ENCODE data around the gene NCOA1. TPM values are rescaled to one million over a fixed set of nuclear protein-coding genes. Genes with fewer than 3 reads are reported as not detected.

The NCOA1 gene
- total RNA-seq, 3 donors from 2014 or later: 23.9 to 36.9 (median 34.5) TPM

- no peak for ATAC-seq
- Mint-ChIP-seq H3K9me3 (no peaks in the 10 kb centered on the region), H3K4me1 (ENCODE audit: low read depth) (no peaks in the 10 kb centered on the region), H3K4me3 (no peak overlapping the region), H3K27me3 (ENCODE audit: low read depth) (no peaks in the 10 kb centered on the region), H3K36me3 (ENCODE audit: insufficient read depth) (peaks cover 27% of the 10 kb centered on the region)
- no peak for DNase-seq
These were observed 323.5 kb downstream of the NCOA1 start for GRCh38 chr2:24814516-24814915.

- Mint-ChIP-seq H3K4me1 (ENCODE audit: low read depth) (no peaks in the 10 kb centered on the region), H3K9me3 (no peaks in the 10 kb centered on the region), H3K27me3 (ENCODE audit: low read depth) (no peaks in the 10 kb centered on the region), H3K4me3 (no peak overlapping the region), H3K36me3 (ENCODE audit: insufficient read depth) (peaks cover 29% of the 10 kb centered on the region)
- no peak for DNase-seq
- no peak for ATAC-seq
These were observed 324.1 kb downstream of the NCOA1 start for GRCh38 chr2:24815171-24815570.

DNA sequence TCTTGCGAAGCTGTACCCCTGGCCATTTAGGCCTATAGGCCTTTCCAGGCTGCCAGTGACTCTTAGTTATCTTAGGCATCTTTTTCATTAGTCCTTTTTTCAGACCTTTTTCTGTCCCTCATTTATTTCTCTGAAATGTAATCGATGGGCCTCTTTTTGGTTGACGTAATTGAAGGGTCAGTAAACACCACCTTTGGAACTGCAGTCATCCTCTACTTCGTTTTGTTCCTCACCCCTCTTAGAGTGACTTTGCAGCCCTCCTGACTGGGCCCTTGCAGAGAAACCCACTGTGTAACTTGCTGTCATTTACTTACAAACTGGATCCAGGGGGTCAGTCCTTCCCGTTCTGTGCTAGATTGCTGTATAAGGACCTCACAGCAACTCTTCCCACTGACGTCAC is 325.4 kb downstream of the NCOA1 start:
- no peaks in the 10 kb centered on the region for H3K9me3 Mint-ChIP-seq
- H3K27me3 Mint-ChIP-seq (ENCODE audit: low read depth): no peaks in the 10 kb centered on the region
- no peak for DNase-seq
- H3K4me3 Mint-ChIP-seq: no peak overlapping the region
- ATAC-seq: no peak
- H3K36me3 Mint-ChIP-seq (ENCODE audit: insufficient read depth): peaks cover 35% of the 10 kb centered on the region
- H3K4me1 Mint-ChIP-seq (ENCODE audit: low read depth): no peaks in the 10 kb centered on the region

DNA sequence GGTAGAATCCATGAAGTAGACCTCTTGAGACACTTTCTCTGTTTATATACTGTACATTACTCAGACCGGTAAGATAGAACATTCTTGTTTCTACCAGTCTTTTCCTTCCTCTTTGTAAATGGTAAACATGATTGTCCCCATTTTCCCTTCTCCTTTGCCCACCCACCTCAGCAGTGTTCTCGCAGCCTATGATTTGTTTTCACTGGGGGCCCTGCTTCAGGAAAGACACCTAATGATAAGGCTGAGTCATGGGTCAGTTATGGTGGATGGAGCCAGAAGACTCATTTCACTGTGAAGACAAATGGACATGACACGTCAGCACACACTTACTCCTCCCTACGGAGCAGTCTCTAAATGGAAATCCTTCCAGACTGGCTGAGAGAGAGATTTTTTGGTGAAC is 325.8 kb downstream of the NCOA1 start:
- DNase-seq (no peak), ATAC-seq (no peak)
- H3K4me1 Mint-ChIP-seq (ENCODE audit: low read depth): no peaks in the 10 kb centered on the region
- H3K36me3 Mint-ChIP-seq (ENCODE audit: insufficient read depth): peaks cover 33% of the 10 kb centered on the region
- H3K4me3 Mint-ChIP-seq: no peak overlapping the region
- H3K9me3 Mint-ChIP-seq: no peaks in the 10 kb centered on the region
- H3K27me3 Mint-ChIP-seq (ENCODE audit: low read depth): no peaks in the 10 kb centered on the region

- no peaks in the 10 kb centered on the region for H3K27me3 Mint-ChIP-seq (ENCODE audit: low read depth)
- H3K4me1 Mint-ChIP-seq (ENCODE audit: low read depth): no peaks in the 10 kb centered on the region
These were observed 327.7 kb downstream of the NCOA1 start for GRCh38 chr2:24818721-24819167.

DNA sequence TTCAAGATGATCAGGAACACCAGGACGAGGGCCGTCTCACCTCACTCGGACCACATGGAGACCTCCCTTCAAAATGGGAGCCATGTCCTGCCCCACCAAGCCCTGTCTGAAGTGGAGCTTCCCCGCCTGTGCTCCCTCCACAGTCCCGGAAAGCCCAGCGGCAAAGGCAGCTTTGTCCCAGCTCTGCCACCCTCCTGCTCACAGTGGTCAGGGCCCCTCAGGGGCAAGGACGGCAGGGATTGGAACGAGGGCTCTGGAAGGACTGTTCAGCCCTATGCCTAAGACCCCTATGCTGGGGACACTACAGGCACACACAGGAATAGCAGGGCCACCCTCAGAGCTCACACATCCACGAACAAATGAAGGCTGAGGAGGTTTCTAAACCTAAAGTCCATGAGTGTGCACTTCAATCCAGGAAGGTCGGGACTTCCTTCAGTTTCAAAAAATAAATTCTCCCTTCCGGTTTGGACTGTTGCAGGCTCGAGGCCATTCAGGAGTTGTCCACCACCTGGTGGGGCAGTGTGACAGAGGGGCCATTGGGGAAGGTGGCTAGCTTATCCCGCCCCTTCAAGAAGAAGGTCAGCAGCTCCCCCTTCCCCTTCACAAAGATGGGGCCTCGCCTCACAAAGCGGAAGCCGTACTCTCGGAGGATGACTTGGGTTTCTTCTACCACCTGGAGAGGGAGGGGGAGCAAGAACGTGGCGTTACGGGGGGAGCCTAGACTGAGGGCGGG is 328.6 kb downstream of the NCOA1 start:
- H3K4me1 Mint-ChIP-seq (ENCODE audit: low read depth): no peaks in the 10 kb centered on the region
- H3K4me3 Mint-ChIP-seq: no peak overlapping the region
- no peaks in the 10 kb centered on the region for H3K27me3 Mint-ChIP-seq (ENCODE audit: low read depth)
- ATAC-seq (peak in 1 of 2 donors; percentile 13), DNase-seq (no peak)
- no peaks in the 10 kb centered on the region for H3K9me3 Mint-ChIP-seq
- peaks cover 34% of the 10 kb centered on the region for H3K36me3 Mint-ChIP-seq (ENCODE audit: insufficient read depth)

More at GRCh38 chr2:24818721-24819167, 327.7 kb downstream of the NCOA1 start:
- no peak for DNase-seq
- H3K36me3 Mint-ChIP-seq (ENCODE audit: insufficient read depth): peaks cover 34% of the 10 kb centered on the region
- no peaks in the 10 kb centered on the region for H3K9me3 Mint-ChIP-seq
- H3K4me3 Mint-ChIP-seq: no peak overlapping the region
- ATAC-seq: no peak

DNA sequence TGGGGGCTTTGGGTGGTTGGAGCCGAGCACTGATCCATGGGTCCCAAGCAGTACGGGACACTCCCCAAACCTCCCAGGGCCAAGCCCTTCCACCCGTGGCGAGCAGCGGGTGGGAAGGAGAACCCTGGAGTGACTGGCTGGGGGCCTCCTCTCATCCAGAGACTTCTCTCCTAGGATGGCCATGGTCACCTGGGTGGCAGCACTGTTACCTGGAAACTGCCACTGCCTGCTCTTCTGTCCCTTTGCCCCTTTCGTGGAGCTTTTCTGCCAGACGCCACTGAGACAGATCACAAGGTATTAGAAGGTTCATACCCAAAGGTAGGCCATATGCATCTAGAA is 329.1 kb downstream of the NCOA1 start:
- H3K4me1 Mint-ChIP-seq (ENCODE audit: low read depth): no peaks in the 10 kb centered on the region
- ATAC-seq: no peak
- H3K27me3 Mint-ChIP-seq (ENCODE audit: low read depth): no peaks in the 10 kb centered on the region
- DNase-seq: no peak
- H3K9me3 Mint-ChIP-seq: no peaks in the 10 kb centered on the region
- no peak overlapping the region for H3K4me3 Mint-ChIP-seq
- peaks cover 34% of the 10 kb centered on the region for H3K36me3 Mint-ChIP-seq (ENCODE audit: insufficient read depth)

Other genes starting within 250 kb of the NCOA1 start
- gene ITSN2, start 130.7 kb upstream of the NCOA1 start, total RNA-seq: 10 to 100 TPM; 52.5 to 57.6 (median 52.9) TPM